Choroid plexus epithelial cell (primary cell): ENCODE results near the gene ESRRG.

Source experiments
- DNase-seq: peaks from one replicate; pipeline ENCODE4 v3.0.0-alpha.2; 2010; ENCODE audit warnings: low read depth
- H3K4me3 ChIP-seq: 2 replicates; pipeline ENCODE4 v1.5.1; 2011; ENCODE audit warnings: low read depth, mild to moderate bottlenecking, control low read depth, low read length, moderate library complexity
- CTCF ChIP-seq: conservative IDR thresholded peaks from 2 replicates; pipeline ENCODE4 v1.5.1; 2011; ENCODE audit warnings: low read depth, mild to moderate bottlenecking, control low read depth, inconsistent platforms, low read length, moderate library complexity

The ESRRG gene

GRCh38 chr1:216523449-216524190 is 199.6 kb downstream of the ESRRG start:
- no peak for TF ChIP-seq CTCF
- DNase-seq: peak; percentile 69
- H3K4me3 ChIP-seq: no peak overlapping the region

- TF ChIP-seq CTCF: no peak
- H3K4me3 ChIP-seq: no peak overlapping the region
- no peak for DNase-seq
Measured at GRCh38 chr1:216523043-216523442, 200.2 kb downstream of the ESRRG start.

- TF ChIP-seq CTCF: no peak
- DNase-seq: no peak
- no peak overlapping the region for H3K4me3 ChIP-seq
Measured at GRCh38 chr1:216521477-216521876, 201.8 kb downstream of the ESRRG start.

GRCh38 chr1:216518844-216519627 is 204.2 kb downstream of the ESRRG start:
- DNase-seq: no peak
- no peak overlapping the region for H3K4me3 ChIP-seq
- TF ChIP-seq CTCF: no peak

GRCh38 chr1:216502528-216503162 is 220.6 kb downstream of the ESRRG start:
- TF ChIP-seq CTCF: no peak
- H3K4me3 ChIP-seq: no peak overlapping the region
- DNase-seq: peak; percentile 17

- no peak overlapping the region for H3K4me3 ChIP-seq
- peak; percentile 16 for DNase-seq
- no peak for TF ChIP-seq CTCF
Measured at GRCh38 chr1:216500273-216500967, 222.8 kb downstream of the ESRRG start.
